Hepatocyte (in vitro differentiated cells): ENCODE results near the gene ARSI.

Source experiments
- EZH2 ChIP-seq: fragments of 200-600 bp; sonication (generic); IDR thresholded peaks from 2 replicates; pipeline ENCODE4 v1.6.1; 2016; ENCODE audit warnings: antibody characterized with exemption, mild to moderate bottlenecking, borderline replicate concordance
- EZH2phosphoT487 ChIP-seq: fragments of 200-600 bp; sonication (generic); IDR thresholded peaks from one replicate; pipeline ENCODE4 v1.6.1; 2018; ENCODE audit warnings: antibody characterized with exemption, mild to moderate bottlenecking, low read depth, moderate library complexity; ENCODE audit not compliant: unreplicated experiment, severe bottlenecking
- TF ChIP-seq, protein P1 (sequence below): fragments of 200-600 bp; sonication (generic); IDR thresholded peaks from 2 replicates; pipeline ENCODE4 v1.5.1; 2016; ENCODE audit warnings: antibody characterized with exemption, mild to moderate bottlenecking; ENCODE audit not compliant: poor library complexity

DNA sequence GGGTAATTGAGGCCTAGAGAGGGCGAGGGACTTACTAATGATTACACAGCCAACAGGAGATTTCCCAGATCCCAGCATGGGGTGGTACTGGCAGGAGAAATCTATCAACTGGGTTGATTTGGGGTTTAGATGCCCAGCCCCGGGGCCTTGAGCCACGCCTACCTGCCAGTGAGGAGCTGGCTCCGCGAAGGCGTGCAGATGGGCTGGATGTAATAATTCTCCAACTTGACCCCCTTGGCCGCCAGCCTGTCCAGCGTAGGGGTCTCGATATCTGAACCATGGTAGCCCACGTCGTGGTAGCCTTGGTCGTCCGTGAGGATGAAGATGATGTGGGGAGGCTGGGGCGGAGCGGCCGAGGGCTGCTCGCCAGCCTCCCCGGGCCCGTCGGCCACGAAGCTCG, 804 bp downstream of the ARSI start:
- no peak for TF ChIP-seq EZH2
- TF ChIP-seq, protein P1, sequence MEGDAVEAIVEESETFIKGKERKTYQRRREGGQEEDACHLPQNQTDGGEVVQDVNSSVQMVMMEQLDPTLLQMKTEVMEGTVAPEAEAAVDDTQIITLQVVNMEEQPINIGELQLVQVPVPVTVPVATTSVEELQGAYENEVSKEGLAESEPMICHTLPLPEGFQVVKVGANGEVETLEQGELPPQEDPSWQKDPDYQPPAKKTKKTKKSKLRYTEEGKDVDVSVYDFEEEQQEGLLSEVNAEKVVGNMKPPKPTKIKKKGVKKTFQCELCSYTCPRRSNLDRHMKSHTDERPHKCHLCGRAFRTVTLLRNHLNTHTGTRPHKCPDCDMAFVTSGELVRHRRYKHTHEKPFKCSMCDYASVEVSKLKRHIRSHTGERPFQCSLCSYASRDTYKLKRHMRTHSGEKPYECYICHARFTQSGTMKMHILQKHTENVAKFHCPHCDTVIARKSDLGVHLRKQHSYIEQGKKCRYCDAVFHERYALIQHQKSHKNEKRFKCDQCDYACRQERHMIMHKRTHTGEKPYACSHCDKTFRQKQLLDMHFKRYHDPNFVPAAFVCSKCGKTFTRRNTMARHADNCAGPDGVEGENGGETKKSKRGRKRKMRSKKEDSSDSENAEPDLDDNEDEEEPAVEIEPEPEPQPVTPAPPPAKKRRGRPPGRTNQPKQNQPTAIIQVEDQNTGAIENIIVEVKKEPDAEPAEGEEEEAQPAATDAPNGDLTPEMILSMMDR = no peak
- no peak for TF ChIP-seq EZH2phosphoT487
